GM21367 (cell line): Measurements from ENCODE around the gene TMED10.
"Not testable (repeated sequence)": the region's sequence is repeated elsewhere in the genome, so short reads cannot be mapped to it uniquely, and the experiment has no call there.

Source experiments
- ATAC-seq: cut with Tn5 transposase; IDR thresholded peaks from one replicate; pipeline ENCODE4 v1.9.1; 2021; ENCODE audit not compliant: unreplicated experiment

TMED10 gene

GRCh38 chr14:75132382-75133086 is 43.9 kb downstream of the TMED10 start:
- no peak for ATAC-seq

- ATAC-seq = no peak
These were observed 47.8 kb downstream of the TMED10 start for GRCh38 chr14:75128596-75128990.

DNA sequence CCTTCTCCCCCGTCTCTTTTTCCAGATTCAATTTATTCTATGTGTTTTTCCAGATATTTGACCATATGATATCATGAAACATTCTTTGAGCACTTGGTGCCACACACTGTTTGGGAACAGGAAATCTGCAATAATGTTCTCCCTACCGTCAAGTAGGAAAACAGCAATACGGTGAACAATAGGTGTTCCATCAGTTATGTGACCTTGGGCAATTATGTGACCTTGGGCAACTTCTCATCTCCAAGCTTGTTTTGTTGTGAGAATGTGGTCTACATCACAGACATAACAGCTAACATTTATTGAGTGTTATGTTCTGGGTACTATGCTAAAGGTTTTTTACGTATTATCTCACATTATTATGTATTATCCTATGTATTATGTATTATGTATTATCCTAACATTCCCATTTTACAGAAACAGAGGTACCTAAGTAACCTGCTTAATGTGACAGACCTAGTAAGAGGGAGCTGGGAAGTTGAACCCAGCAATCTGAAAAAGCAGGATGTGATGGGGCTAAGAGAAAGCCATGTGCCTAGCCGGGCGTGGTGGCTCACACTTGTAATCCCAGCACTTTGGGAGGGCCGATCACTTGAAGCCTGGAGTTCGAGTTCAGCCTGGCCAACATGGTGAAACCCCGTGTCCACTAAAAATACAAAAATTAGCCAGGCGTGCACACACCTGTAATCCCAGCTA is 48.4 kb downstream of the TMED10 start:
- ATAC-seq = no peak

DNA sequence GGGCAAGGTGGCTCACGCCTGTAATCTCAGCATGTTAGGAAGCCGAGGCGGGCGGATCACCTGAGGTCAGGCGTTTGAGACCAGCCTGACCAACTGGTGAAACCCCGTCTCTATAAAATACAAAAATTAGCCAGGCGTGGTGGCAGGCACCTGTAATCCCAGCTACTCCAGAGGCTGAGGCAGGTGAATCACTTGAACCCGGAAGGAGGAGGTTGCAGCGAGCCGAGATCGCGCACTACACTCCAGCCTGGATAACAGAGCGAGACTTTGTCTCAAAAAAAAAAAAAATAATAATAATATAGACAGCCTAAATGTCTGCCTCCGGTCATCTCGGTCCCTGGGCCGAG is 49.0 kb downstream of the TMED10 start:
- not testable (repeated sequence) for ATAC-seq

- ATAC-seq = peak; percentile 61
These were observed 49.5 kb downstream of the TMED10 start, which contains the start of gene NEK9 for GRCh38 chr14:75126679-75127473. Gene NEK9 (minus strand): TSS chr14:75127048. CDS start chr14:75126921, 127 bp downstream.

- no peak for ATAC-seq
These were observed 50.3 kb downstream of the TMED10 start for GRCh38 chr14:75126121-75126544.

- ATAC-seq = no peak
These were observed 50.8 kb downstream of the TMED10 start for GRCh38 chr14:75125617-75126016.

DNA sequence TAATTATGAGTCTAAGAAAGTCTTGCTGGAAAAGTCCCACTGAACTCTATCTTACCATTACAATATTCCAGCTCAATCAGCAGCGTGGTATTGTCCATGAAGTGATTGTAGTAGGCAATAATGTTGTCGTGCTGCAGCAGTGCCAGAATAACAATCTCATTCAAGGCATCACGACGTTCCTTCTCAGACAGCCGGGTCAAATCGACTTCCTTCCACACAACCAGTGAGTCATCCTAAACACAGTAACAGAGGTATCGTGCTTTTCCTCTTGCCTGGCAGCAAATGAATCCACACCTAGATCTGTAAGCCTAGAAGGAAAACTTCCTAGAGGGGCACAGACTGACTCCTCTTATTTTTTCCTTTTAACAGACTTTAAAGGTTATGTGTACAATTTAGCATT is 52.4 kb downstream of the TMED10 start:
- ATAC-seq = no peak

DNA sequence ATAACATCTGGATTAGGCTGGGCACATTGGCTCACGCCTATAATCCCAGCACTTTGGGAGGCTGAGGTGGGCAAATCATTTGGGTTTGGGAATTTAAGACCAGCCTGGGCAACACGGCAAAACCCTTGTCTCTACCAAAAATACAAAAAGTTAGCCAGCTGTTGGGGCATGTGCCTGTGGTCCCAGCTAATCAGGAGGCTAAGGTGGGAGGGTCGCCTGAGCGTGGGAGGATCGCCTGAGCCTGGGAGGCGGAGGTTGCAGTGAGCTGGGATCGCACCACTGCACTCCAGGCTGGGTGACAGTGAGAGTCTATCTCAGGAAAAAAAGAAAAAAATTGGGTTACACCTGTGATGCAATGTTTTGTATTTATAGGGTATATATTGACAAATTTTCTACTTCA is 54.9 kb downstream of the TMED10 start:
- no peak for ATAC-seq

- no peak for ATAC-seq
These were observed 55.7 kb downstream of the TMED10 start for GRCh38 chr14:75120541-75121291.

- ATAC-seq = no peak
These were observed 57.4 kb downstream of the TMED10 start for GRCh38 chr14:75119056-75119455.

DNA sequence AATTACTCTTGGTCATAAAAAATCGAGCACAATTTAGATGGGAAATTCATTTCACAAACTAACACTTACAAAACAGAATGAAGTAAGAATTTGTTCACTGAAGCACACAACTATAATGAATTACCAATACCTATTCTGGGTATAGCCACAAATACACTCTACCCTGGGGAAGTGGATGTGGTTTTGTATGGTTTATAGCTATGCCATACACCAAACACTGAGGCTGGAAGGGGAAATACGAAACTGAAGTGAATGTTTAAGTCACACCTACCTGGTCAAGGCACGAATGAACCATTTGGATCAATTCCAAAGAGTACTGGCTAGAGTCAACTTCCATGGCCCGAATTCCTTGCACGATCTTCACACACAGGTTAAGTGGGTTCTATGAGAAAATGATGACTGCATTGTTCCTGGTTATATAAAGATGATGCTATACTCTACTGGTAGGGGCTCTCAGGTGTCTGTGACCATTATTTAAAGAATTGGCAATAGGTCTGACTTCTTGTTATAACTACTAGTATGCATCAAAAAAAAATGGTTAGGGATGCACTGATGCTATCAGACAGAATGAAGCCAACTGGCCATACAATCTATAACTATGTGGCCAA is 62.4 kb downstream of the TMED10 start:
- no peak for ATAC-seq

- ATAC-seq = no peak
These were observed 66.5 kb downstream of the TMED10 start for GRCh38 chr14:75109877-75110276.

DNA sequence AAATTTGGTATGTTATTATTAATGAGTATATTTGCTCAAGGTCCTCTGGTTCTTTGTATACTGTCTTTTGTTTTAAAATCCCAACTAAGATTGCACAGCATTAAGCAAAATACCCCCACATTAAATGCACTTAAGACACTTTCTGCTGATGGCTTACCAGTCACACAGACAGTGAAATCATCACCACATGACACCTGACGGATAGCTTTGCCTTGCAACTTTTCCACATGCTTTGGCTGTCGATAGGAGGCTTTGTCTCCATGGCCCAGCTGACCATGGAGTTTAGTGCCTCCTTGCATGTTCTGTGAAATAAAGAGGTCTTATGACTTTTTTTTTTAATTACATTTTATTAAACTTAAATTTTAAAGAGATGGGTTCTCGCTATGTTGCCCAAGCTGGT is 69.2 kb downstream of the TMED10 start:
- ATAC-seq = no peak

DNA sequence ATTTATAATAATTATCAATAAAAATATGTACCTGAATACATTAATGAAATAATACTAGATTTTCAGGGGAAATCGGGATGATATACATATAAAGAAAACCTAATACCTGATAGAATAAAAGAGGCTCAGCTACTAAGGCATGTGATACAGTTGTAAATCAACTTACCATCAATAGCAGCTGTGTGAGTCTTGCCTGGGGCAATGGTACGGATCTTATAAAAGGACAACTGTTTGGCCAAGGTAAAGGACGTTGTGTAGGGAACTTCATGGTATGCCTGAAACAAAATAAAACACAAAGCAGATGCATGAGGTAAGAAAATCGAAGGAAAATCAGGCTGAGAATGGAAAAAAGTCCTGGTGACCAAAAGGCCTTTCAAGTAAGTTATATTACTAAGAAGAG is 74.9 kb downstream of the TMED10 start:
- ATAC-seq = no peak

DNA sequence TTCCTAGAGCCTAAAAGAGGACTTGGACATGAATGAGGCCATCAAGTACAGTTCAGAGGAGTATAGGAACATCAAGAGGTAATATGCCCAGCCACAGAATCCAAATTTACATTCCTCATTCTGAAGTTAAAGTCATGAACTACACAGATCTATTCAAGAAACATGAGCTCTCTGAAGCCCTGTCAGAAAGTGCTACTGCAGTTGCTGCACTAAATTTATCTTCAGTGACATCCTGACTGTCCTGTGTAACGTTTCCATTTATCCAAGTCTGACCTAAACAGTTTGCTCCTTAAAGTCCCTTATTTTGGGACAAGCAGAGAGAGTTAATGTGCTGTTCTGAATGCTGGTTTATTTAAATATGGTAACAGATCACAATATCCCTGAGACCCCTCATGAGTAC is 77.7 kb downstream of the TMED10 start:
- no peak for ATAC-seq

DNA sequence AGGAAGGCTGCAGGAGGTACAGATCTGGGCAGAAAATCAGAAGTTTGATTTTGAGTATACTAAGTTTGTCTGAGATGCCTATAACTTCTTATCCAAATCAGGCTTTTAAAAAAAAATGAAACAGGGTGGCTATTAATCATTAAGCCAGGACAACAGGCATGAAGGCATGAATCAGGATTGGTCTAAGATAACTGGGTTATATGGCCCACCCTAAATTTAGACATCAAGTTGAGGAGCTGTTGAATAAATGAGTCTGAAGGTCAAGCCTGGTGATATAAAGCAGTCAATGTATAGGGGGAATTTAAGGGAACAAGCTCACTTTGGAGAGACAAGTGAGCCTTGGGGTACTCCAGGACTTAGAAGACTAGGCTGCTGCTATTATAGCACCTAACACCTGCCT is 78.2 kb downstream of the TMED10 start:
- ATAC-seq = no peak

DNA sequence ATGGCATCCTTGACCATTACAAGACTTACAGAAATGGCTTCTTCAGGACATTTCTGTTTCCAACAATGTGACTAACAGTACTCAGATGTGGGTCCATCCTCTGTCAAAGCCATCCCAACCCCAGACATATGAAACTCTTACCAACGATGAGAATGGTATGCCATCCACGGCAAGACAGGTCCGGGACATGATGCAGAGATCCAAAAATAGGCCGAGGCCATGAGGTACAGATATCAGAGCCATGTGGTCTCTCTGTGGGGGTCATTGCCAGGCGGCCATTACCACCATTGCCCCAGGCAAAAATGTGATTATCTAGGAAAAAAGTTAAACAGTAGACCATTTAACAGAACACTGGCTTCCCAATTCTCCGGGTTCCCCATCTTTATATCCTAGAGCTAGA is 79.5 kb downstream of the TMED10 start:
- no peak for ATAC-seq

GRCh38 chr14:75095690-75096089 is 80.7 kb downstream of the TMED10 start:
- ATAC-seq = no peak

DNA sequence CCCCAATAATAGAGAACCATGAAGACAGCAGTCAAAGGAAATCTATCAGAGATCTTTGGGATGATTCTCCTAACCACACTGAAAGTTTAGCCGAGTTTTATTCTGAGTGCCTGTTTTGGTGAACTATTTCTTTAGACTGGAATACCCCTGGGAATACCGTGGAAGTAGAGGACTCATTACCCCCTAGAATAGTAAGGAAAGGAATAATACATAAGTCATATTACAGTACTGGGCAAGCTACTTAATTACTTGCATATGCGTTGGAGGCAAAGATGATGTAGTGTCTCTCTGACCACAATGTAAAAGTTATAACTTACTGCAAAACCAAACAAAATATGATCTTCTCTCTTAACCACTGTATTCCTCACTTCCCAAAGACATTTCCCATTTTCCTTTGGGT is 81.5 kb downstream of the TMED10 start:
- no peak for ATAC-seq

DNA sequence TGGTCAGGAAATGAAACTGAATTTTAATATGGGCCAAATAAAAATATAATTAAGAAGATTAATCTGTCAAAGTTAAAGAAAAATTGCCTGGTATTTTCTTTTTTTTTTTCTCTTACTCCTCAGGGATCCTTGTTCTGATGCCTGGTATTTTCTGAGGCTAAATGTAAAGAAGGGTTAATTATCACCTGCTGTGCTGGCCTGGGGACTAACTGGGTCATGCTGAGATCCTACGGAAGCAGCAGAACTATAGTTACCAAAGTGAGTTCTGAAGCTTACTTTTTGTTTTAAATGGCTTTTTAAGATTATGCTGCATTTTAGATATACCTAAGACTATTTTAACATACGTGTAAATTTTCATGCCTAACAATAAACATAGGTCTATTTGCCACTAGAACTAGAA is 83.7 kb downstream of the TMED10 start:
- ATAC-seq = no peak
